ENCODE data around the gene ATG4A. TPM values are rescaled to one million over a fixed set of nuclear protein-coding genes. Genes with fewer than 3 reads are reported as not detected.

The ATG4A gene
- total RNA-seq, result 67.3 and 72.7 TPM in 2 replicates

GRCh38 chrX:108091264-108091877 lies at the start of gene ATG4A, which contains the start of gene PSMD10:
Gene ATG4A, plus strand, starts transcription at chrX:108091778. Its CDS starts 49 bp downstream, at chrX:108091827.
Gene PSMD10, minus strand, starts transcription at chrX:108091542. Its CDS starts 22 bp downstream, at chrX:108091520.

GRCh38 chrX:108044554-108045256 lies 46.9 kb upstream of the ATG4A start, which contains the start of gene VSIG1:
Gene VSIG1, plus strand, starts transcription at chrX:108045065. Its CDS starts 66 bp downstream, at chrX:108045131.

Other genes starting within 250 kb of the ATG4A start
- gene TEX13B, start 109.4 kb upstream of the ATG4A start, total RNA-seq, result not detected in 2 replicates
- 1.3 and 2.4 TPM in 2 replicates for gene VSIG1, start 46.7 kb upstream of the ATG4A start, total RNA-seq
- gene PSMD10, start 236 bp upstream of the ATG4A start, total RNA-seq, result 137 and 157 TPM in 2 replicates

Data from thoracic aorta endothelial cell (primary cell).